HL-60 (cell line): ENCODE results near the gene ZNF446.

ENCODE experiments used
- POLR2AphosphoS5 ChIP-seq: IDR thresholded peaks from 2 replicates; pipeline ENCODE4 v1.6.1; 2012; ENCODE audit warnings: low read depth
- TF ChIP-seq, protein P1 (sequence below): IDR thresholded peaks from one replicate; pipeline ENCODE4 v1.5.1; 2011; ENCODE audit warnings: low read length, control low read depth, inconsistent platforms; ENCODE audit not compliant: insufficient read depth
- TF ChIP-seq, protein P2 (sequence below): IDR thresholded peaks from 2 replicates; pipeline ENCODE4 v1.6.1; 2012; ENCODE audit warnings: low read depth; ENCODE audit not compliant: insufficient replicate concordance

DNA sequence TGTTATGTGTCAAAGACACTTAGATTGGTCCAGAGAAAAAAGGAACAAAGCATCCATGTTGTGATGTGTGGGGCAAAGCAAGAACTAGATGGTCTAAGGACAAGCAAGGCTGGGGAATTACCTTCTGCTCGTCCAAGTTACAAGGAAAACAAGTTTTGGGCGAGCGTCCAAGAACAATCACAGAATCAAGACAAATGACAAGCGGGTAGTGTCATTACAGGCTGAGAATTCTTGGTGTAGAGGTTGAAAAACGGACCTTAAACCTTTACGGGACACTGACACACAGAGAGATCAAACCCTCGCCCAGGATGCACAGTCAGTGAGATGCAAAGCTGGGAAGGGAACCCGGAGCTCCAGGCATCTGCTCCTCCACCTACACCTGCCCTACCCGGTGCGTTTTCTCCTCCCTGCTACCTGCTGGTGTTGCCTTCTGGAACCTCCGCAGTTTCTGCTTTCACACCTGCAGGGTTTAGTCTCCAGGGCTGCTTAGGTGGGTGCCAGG, 25.2 kb upstream of the ZNF446 start:
- TF ChIP-seq, protein P1, sequence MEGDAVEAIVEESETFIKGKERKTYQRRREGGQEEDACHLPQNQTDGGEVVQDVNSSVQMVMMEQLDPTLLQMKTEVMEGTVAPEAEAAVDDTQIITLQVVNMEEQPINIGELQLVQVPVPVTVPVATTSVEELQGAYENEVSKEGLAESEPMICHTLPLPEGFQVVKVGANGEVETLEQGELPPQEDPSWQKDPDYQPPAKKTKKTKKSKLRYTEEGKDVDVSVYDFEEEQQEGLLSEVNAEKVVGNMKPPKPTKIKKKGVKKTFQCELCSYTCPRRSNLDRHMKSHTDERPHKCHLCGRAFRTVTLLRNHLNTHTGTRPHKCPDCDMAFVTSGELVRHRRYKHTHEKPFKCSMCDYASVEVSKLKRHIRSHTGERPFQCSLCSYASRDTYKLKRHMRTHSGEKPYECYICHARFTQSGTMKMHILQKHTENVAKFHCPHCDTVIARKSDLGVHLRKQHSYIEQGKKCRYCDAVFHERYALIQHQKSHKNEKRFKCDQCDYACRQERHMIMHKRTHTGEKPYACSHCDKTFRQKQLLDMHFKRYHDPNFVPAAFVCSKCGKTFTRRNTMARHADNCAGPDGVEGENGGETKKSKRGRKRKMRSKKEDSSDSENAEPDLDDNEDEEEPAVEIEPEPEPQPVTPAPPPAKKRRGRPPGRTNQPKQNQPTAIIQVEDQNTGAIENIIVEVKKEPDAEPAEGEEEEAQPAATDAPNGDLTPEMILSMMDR: no peak
- TF ChIP-seq, protein P2, sequence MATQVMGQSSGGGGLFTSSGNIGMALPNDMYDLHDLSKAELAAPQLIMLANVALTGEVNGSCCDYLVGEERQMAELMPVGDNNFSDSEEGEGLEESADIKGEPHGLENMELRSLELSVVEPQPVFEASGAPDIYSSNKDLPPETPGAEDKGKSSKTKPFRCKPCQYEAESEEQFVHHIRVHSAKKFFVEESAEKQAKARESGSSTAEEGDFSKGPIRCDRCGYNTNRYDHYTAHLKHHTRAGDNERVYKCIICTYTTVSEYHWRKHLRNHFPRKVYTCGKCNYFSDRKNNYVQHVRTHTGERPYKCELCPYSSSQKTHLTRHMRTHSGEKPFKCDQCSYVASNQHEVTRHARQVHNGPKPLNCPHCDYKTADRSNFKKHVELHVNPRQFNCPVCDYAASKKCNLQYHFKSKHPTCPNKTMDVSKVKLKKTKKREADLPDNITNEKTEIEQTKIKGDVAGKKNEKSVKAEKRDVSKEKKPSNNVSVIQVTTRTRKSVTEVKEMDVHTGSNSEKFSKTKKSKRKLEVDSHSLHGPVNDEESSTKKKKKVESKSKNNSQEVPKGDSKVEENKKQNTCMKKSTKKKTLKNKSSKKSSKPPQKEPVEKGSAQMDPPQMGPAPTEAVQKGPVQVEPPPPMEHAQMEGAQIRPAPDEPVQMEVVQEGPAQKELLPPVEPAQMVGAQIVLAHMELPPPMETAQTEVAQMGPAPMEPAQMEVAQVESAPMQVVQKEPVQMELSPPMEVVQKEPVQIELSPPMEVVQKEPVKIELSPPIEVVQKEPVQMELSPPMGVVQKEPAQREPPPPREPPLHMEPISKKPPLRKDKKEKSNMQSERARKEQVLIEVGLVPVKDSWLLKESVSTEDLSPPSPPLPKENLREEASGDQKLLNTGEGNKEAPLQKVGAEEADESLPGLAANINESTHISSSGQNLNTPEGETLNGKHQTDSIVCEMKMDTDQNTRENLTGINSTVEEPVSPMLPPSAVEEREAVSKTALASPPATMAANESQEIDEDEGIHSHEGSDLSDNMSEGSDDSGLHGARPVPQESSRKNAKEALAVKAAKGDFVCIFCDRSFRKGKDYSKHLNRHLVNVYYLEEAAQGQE: no peak
- TF ChIP-seq POLR2AphosphoS5: no peak
